HG02938 (cell line): ENCODE results near the gene TWIST2.

Source experiments
- ATAC-seq: cut with Tn5 transposase; IDR thresholded peaks from one replicate; pipeline ENCODE4 v1.9.1; 2021; ENCODE audit warnings: mild to moderate bottlenecking, moderate library complexity; ENCODE audit not compliant: unreplicated experiment

TWIST2 gene

DNA sequence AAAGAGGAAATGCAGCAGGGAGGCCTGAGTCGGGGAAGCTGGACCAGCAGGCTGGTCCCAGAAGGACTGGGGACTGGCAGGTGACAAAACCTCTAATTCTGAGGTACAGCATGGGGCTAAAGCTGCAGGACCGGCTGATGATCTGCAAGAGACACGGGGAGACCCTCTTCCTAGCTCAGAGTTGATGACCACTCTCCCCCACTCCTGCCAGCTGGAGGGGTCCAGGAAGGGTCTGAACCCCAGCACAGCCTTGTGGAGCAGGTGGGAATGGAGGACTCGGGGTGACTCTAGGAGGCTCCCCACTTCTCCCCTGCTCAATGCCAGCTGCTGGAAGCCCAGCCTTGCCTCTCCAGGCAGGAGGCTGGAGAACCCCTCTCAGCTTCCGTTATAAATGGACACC is 67.7 kb downstream of the TWIST2 start:
- ATAC-seq: no peak

DNA sequence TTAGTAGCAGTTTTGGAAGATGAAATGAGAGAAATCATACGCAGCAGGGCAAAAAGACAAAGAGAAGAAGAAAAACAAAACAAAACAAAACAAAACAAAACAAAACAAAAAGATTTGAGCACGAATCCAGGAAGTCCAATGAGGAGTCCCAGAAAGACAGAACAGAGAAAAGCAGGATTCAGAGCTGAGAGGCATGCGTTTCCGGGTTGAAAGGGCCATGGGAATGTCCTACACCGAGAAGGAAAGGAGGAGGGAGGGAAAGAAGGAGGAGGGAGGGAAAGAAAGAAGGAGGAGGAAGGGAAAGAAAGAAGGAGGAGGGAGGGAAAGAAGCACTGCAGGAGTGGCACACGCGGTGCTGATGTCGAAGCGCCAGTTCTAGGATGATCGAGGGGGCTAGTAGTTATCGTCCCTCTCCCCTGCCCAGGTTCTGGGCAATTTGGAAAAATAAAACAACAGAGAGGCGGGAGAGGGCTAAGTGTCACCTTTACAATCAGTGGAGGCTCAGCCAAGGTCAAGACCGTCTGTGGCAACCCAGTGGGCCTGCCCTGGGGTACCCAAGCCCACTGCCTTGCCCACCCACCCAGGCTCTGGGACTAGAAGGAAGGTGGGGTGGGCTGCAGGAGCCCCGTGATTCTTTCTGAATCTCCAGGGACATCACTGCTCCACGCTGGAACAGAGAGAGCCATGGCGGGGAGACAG is 68.4 kb downstream of the TWIST2 start:
- no peak for ATAC-seq

DNA sequence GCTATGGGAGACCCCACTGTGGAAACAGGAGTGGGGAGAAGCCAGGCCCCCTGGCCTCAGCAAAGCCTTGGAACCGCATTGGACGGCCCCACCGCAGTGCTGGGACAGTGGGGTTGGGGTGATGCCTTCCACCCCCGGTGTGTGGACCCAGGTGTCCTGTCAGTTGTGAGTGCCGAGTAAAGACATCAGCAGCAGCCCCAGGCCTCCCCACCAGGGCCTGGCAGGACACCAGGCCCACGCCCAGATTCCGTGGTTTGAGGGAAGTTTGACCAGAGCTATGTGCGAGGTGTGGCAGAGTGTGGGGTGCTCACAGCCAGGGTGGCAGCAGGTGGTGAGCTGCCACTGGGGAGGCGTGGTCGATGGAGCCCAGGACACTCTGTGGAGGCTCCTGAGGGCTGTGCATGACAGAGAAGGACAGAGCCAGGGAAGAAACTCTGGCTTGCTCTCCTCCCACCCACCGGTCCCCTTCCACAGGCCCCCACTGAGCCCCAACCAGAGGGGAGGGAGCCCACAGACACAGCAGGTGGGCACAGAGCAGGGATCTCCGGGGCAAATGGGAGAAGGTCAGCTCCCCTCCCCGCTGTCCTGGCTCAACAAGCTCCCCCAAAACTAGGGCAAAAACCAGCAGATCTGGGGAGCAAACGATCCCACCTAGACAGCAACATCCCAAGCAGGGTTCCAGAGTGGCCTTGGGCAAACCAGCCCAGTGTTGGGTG is 69.1 kb downstream of the TWIST2 start:
- no peak for ATAC-seq

DNA sequence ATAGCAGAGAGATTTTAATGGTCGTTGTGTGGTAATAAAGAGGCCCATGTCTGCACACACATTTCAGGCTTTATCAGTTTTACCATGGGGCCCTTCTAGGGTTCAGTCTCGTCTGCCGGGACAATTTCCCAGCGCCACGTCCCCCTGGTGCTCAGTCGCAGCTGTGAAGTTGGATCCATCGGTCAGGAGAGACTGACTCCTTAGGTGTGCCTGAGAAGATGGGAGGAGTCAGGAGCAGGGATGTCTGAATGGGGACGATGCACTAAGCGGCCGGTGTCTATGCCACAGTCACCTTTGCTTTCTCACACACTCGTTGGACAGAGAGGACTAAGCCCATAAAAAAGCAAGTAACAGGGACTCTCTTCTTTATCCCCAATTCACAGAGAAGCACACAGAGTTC is 71.4 kb downstream of the TWIST2 start:
- ATAC-seq: no peak

DNA sequence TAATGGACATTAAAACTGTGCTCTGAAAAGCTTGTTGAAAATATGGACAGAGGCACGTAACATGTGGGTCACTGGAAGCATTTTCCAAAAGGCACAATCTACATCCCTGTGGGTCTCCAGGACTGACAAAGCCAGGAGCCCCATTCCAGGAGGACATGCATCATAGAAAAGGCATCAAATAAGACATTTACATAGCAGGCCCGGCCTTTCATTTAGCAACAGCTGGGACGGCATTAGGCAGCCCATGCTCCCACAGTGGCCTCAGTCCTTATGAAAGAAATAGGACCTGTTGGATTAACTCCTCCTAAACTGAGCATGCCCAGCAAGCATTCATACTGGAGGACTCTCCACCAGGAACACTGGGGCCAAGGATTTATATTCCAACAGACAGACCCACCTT is 72.2 kb downstream of the TWIST2 start:
- no peak for ATAC-seq

DNA sequence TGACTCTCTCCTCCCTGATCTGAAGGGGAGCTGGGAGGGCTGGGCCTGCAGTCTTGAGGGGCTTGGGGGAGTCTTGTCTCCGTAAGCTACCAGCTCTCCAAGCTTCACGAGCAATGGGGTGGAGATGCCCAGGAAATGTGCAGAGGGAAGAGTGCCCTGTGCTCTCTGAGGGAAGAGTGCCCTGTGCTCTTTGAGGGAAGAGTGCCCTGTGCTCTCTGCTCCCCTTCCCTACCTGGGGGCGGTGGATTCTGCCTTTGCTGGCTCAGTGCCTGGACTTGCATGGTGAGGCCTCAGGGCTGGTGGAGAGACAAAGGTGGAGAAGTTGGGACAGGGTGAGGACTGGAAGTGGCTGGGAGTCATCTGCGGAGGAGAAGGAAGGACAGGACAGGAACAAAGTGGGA is 72.7 kb downstream of the TWIST2 start:
- no peak for ATAC-seq

DNA sequence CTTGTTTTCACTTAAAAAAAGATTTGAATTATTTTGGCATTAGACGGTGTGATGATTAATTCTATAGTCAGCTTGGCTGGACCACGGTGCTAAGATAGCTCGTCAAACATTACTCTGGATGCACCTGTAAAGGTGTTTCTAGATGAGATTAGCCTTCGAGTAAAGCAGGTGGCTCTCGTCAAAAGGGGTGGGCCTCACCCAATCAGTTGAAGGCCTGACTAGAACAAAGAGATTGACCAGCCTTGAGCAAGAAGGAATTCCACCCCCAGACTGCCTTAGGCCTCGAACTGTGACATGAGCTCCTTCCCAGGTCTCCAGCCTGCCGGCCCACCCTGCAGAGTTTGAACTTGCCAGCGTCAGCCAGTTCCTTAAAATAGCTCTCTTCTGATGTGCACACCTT is 73.4 kb downstream of the TWIST2 start:
- ATAC-seq: no peak

DNA sequence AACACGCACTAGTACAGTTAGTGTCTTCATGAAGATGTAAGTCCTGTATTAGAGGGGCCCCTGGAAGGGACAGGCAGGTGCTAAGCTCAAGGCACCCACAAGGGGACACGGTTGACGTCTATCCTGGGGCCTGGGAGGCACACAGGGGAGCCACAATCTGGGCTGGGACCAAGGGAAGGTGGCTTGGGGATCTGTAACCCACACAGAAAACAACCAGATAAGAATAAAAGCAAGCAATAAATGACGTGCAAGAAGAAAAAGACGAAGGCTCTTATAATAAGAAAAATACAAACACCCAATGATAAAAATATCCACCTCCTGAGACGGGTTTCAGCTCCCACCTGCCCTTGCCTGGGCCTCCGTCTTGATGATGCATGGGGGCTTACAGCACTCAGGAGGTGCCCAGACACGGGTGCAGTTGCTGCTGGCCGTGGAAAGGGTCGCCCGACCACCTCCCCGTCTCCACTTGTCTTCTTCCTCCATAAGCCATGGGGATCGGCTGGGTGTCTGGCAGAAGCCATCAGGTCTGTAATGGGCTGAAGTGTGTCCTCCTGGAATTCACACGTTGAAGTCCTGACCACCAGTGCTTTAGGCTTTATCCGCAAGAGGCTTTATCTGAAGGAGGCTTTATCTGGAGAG is 73.9 kb downstream of the TWIST2 start:
- no peak for ATAC-seq

DNA sequence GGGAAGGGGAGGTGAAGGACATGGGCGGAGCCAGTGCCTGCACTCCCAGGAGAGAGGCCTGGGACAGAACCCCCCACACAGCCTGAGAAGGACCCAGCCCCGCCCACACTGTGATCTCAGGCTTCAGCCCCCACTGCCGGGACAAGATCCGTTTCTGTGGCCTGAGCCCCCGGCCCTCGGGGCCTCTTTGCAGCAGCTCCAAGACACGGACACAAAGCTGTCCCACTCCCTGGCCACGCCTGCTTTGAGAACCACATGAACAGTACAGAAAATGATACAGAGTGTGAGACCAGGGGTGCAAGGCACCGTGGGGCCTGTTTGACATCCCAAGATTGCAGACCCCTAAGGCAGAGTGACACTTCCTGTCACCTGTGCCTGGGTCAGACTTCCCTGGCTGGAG is 74.5 kb downstream of the TWIST2 start:
- no peak for ATAC-seq

DNA sequence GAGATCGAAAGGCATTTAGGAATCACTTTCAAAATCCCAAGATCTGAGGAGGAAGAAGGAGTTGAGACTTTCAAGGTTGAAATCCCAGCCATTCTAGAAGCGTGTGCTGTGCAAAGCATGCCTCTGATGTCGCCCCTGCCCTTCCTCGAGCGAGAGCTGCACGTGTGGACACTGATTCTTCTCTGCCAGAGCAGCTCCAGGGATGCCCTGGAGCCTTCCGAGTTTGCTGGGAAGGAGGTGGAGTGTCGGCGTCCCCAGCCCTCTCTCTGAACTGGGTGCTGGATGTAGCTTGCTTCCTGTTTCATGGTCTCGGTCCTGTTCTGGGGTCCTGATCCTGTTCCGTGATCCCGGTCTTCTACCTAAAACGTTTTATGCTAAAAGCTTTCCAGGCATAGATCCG is 76.1 kb downstream of the TWIST2 start:
- ATAC-seq: no peak

DNA sequence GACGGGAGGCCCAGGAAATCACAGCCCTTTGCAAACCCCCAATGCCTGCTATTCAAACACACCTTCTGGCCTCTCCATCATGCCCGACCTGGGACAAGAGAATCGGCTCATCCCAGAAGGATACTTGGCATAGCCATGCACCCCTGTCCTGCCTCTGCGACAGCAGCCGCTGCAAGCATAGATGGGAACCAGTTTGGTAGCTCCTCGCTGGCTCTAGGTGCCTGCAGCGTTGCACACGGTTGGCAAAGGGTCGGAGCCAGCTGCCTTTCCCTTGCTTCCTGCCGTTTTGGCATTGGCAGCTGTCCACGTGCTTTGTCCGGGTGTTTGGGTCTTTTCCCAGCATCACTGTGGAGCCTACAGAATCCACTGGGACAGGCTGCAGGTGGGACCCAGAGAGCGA is 76.9 kb downstream of the TWIST2 start:
- ATAC-seq: no peak

DNA sequence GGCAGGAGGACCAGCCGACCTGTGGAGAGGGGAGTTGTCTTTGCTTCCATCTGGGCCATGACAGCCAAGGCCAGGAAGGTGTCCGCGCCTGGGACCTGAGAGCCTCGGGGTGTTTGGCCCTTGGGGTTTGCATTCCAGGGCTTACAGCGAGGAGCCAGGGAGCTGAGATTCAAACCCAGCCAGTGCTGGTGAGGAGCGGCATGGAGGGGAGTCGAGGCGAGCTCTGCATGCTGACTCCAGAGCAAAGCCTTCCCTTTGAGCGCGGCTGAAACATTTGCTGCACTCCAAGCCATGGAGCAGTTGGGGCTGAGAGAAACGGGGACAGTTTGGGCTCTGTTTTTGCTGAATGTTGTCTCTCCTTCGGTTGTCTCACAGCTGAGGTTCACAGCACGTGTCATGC is 77.4 kb downstream of the TWIST2 start:
- no peak for ATAC-seq

DNA sequence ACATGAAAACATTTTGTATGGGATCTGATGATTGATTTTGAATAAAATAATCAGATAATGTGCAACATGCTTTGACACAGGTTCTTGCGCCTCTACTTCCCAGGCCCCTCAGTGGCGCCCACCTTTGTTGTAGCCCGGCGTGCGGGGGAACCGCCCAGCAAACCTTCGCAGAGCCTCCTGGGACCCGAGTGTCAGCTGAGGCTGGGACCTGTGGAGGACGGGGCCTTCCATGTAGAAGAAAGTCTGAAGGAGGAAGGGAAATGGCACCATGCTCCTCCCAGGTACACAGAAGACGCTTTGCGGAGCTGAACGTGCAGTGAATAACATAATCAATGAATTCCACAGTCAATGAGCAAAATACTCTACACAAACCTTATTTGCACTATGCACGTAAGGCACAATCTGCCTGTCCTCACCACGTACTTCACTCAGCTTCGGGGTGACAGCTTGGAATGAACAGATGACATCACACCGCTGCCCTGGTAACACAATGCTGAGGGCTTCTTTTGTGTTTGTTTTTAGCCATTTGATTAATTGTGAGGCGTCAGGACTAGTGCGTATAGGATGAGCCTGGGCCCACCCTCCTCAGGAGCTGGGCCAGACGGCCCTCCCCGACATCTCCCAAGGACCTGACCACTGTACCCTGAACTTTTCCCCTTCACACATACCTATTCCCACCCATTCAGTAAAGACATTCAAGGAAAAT is 78.1 kb downstream of the TWIST2 start:
- ATAC-seq: no peak

DNA sequence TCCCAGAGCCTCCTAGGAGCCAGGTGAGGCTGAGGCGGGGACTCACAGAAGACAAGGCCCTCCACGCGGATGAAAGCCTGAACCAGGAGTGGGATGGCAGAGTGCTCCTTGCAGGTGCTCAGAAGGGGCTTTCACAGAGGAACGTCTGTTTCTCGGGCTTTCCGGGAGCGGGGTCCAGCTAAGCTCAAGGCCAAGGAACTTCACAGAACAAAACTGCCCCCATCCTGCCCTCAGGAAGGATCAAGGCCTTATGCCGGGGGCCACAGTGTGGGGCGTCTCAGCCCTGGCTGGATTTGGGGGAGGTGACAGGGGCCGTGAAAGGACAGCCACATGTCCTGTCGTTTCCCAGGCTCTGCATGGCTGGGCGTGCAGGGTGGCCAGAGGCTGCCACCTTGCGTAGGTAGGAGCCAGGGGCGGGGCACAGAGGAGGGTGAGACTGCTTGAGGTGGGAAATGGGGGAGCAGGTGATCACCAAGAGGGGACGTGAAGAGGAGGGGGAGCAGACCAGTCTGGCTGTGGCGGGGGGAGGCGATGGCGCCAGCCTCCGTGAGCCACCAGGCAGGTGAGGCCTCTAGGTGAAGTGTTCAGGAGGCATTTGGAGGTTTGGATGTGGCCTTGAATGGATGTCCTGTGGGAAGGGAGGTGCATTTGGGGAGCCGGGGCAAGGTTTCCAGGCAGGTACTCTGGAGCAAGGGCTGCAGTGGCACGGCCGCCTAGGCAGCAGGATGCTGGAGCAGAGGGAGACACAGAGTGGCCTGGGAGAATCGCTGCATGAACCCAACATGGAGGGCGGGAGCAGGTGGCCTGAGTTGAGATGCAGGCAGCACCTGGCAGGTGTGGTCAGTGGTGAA is 79.1 kb downstream of the TWIST2 start:
- ATAC-seq: no peak

DNA sequence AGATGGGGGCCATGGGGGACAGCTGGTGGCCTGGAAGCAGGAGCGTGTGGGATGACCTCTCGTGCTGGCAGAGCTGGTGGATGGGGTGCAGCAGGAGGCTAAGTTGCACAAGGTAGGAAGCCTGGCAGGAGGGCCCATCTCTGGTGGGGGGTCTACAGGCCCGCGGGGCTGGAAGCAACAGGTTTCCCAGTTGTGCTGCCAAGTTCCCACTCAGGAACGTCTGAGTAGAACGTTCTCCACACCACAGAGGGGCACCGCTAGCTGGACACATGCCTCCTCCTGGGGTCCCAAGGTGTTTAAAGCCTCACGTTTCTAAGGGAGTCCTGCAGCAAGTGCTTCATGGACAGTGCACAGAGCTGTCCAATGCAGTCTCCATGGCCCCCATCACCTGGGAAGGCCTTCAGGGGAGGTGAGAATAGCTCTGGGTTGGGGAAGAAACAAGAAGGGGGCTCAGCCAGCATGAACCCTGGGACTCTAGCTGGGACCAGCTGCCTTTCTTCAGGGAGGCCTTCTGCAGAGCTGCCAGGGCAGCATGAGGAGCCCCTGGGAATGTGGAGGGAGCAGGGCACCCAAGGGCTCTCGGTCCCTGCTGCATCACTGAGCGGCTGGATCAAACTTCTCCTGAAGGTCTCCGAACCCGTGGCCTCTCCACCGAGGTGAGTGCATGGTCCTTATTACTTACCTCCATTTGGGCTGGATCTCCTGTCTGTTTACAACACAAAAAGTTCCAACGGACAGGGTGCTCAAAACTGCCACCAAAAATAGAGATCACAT is 80.0 kb downstream of the TWIST2 start:
- no peak for ATAC-seq

DNA sequence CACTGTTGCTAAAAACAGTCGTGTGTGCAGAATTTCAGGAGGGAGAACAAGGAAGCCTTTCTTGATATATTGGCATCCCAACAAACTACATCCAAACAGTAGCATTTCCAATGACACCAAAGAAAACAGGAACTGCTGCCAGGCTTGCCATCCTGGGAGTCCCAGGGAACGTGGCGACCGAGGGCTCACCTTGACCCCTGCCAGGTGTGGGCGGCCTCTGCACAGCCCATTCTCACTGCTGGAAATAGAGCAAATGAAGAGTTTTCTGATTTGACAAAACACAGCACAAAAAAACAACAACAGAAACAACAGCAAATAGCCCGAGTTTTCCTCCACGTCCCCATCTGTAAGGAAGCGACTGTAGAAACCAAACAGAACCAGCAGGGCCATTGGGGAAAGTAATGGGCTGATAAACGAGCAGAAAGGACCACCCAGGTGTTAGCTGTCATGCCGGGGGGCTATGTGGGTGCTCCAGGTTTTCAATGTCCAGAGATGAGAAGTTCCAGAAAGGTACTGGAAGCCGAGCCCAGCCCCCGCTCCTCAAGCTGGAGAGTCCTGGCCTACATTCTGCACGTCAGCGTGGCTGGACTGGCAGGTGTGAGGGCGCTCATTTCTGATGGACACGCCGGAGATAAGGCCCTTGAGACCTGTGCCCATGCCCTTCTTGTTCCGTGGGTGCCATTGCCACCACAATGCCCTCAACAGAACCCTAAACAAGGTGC is 80.8 kb downstream of the TWIST2 start:
- no peak for ATAC-seq

DNA sequence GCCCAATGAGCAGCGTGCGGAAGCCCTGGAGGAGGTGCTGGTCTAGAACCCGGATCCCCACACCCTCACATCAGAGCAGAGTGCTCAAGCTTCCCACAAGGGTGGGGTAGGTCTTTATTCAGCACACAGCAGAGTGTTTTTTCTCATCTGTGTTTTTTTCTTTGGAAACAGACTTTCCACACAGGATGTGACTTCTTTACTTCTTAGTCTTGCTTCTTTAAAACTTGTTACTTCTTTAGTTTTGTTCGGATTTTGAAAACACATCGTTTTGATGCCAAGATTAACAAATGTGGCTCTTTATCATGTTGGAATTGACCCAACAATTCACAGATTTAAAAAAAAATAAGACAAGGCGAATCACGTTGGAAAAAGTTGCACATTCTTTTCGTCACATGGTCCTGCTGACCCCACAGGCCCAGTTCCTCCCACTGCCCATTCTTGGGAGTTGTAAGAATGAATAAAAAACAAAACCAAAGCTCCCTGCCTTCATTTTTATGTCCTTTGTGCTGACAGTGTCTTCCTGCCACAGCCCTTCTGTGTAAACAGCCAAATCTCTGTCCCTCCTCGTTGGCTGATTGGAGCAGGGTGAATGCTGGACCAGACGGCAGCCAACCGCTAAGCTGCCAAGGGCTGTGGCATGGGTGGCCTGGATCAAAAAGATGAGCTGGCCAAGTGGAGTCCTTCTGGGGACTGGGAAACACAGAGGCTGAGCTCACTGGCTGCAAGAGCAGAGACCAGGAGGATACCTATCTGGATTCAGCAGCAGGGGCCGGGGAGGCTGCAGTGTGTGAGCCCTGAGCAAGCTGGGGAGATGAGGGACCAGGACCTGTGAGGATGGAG is 81.6 kb downstream of the TWIST2 start:
- ATAC-seq: no peak

DNA sequence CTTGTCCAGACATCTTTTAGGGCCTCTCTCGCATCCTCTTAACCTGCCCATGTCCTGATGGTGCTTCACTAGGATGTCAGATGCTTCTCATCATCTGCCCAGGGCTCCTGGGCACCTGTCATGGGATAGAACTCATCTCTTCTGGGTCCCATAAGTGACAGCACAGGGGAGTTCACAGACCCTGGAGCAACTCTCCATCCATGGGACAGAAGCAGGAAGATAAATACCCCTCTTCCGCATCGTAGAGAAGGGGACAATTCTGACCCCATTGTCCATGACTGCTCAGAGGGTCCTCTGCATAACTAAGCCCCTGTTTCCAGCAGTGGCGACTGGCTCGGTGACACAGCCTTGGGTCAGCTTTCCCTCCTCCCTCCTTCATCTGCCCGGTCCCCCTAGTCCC is 82.3 kb downstream of the TWIST2 start:
- no peak for ATAC-seq
